Stimulated activated CD8-positive, alpha-beta memory T cell treated with anti-CD3 and anti-CD28 coated beads, Interleukin-7, amount 100 ng/mL, for 48 hours (primary cell): Measurements from ENCODE around the gene PIP5K1C.
A peak's percentile ranks its signal among the peaks of the same experiment; 100 is the strongest.
"Not testable (repeated sequence)": the region's sequence is repeated elsewhere in the genome, so short reads cannot be mapped to it uniquely, and the experiment has no call there.

ENCODE experiments used
- DNase-seq, 2 donors: peaks; one replicate each; pipeline ENCODE4 v3.0.0-alpha.2; 2020; ENCODE audit warnings: low read depth in 1 of 2; ENCODE audit errors: extremely low read depth in 1 of 2

The PIP5K1C gene

GRCh38 chr19:3679581-3679980, 20.7 kb downstream of the PIP5K1C start:
- DNase-seq, result no peak

DNA sequence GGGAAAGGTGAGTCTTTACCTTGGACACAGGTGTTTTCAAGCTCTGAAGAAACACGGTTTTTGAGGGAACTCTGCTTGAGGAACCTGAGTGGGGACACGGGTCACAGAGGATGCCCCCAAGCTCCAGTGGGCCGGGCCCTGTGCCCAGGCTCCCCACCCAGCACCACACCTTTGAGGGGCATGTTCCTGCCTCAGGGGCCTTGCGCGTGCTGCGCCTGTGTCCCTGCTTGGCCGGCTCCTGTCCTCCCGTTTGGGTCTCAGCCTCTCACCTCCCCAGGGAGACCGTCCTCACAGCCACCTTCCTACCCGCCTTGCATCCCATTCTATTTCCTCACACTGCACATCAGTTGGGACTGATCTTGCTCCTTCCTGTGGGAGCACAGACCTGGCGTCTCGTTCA, 21.1 kb downstream of the PIP5K1C start:
- DNase-seq, result no peak

DNA sequence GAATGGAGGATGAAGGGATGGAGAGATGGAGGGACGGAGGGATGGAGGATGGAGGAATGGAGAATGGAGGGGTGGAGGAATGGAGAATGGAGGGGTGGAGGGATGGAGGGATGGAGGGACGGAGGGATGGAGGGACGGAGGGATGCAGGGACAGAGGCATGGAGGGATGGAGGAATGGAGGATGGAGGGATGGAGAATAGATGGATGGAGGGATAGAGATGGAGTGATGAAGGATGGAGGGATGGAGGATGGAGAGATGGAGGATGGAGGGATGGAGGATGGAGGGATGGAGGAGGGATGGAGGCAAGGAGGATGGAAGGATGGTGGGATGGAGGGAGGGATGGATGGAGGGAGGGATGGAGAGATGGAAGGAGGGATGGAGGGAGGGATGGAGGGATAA, 22.1 kb downstream of the PIP5K1C start:
- DNase-seq, result no peak

- DNase-seq, result no peak
Observed at GRCh38 chr19:3674784-3675543, 25.3 kb downstream of the PIP5K1C start.

- no peak for DNase-seq
Observed at GRCh38 chr19:3673506-3674439, 26.5 kb downstream of the PIP5K1C start.

GRCh38 chr19:3672993-3673392, 27.3 kb downstream of the PIP5K1C start:
- DNase-seq, result no peak

DNA sequence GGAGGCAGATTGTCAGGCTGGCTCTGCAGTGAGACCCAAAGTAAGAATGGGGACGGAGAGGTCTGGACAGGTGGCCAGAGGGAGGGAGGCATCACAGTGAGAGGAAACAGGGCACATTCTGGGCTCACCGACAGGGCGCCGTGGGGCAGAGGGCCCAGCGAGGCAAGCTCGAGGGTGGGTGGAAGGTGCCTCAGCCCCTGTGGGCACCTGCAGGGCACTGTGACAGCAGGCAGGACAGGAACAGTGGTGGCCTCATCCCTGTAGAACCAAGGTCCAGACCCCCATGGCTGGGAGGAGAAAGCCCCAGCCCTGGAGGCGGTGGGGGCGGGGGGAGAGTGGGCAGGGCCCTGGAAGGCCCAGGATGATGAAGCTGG, 27.7 kb downstream of the PIP5K1C start:
- DNase-seq, result no peak

DNA sequence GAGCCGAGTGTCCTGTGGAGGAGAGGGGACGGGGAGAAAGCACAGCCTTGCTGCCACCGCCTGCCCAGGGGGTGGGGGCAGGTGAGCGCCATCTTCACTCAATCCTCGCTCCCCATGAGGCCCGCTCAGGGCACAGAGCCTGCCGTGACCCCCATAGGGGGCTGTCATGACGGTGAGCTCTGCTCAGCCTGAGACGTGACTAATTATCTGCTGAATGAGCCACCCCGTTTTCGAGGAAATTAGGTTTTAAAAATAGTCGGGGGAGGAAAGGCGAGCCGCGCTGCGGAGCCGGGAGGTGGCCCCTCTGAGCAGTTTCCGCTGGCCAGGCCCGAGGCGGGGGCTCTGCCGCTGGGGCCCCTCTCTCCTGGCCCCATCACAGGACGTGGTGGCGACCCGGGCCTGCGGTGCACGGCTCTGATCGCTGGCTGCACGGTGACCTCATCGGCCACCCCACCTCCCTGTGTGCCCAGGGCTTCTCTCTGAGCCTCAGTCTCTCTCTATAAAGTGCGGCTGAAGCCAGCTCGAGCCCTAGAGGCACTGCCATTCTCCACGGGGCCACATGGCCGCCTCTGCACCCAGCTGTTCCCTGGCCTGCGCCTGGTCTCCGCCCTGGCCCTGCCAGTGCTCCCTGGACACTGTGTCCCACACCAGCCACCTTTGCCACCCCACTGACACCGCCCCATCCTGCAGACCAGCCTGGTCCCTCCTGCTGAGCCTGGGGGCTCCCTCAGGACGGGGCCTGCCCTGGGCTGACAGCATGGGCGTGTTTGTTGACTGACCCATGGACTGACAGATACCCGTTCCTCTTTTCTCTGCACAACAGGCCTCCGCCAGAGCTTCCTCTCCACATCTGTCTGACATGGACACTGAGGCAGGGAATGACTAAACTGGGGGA, 28.3 kb downstream of the PIP5K1C start:
- DNase-seq, result peak; percentile 59 to 62

- DNase-seq, result peak; percentile 74 to 75
Observed at GRCh38 chr19:3670796-3671679, 29.2 kb downstream of the PIP5K1C start.

DNA sequence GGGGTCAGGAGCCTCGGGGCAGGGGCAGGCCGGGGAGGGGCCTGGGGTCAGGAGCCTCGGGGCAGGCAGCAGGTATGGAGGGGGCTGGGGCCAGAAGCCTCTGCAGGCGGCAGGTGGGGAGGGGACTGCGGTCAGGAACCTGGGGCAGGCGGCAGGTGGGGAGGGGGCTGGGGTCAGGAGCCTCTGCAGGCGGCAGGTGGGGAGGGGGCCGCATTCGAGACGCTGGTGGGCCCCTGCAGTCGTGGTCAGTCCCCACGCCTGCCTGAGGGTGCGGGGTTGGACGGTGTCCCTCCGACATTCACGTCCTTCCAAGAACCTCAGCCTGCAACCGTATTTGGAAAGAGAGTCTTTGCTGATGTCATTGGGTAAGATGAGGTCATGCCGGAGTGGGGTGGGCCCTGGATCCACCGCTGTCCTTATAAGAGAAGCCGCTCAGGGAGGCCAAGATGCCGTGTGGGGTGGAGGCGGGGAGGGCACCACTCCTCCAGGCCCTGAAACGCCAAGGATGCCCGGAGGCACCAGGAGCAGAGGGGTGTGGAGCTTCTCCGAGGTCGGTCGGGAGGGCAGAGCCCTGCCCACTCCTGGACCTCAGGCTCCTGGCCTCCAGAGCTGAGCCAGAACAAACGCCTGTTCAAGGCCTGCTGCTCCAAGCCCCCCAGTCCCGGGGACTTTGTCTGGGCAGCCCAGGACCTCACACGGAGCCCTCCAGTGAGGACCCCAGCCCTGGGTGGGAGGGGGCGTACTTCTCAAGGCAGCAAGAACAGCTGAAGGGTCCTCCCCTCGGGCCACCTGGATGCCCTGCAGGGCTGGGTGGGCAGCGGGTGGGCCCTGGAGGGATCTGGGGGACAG, 30.1 kb downstream of the PIP5K1C start:
- no peak for DNase-seq

- DNase-seq, result no peak
Observed at GRCh38 chr19:3669082-3669946, 31.0 kb downstream of the PIP5K1C start.

- DNase-seq, result no peak
Observed at GRCh38 chr19:3668331-3669081, 31.8 kb downstream of the PIP5K1C start.

- DNase-seq, result no peak
Observed at GRCh38 chr19:3667766-3668165, 32.5 kb downstream of the PIP5K1C start.

- no peak for DNase-seq
Observed at GRCh38 chr19:3667037-3667638, 33.1 kb downstream of the PIP5K1C start.

DNA sequence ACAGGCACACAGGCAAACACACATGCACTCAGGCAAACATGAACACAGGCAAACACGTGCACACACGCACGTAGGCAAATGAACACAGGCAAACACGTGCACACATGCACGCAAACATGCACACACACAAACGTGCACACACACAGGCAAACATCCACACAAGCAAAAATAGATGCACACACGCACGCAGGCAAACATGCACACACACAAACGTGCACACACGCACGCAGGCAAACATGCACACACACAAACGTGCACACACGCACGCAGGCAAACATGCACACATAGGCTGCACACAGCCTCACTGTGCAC, 33.8 kb downstream of the PIP5K1C start:
- not testable (repeated sequence) for DNase-seq

- DNase-seq, result peak in 1 of 2 donors; percentile 23
Observed at GRCh38 chr19:3665681-3666544, 34.4 kb downstream of the PIP5K1C start.
